GM21529 (cell line): ENCODE measurements around the gene MOSMO.
"Not testable (repeated sequence)": the region's sequence is repeated elsewhere in the genome, so short reads cannot be mapped to it uniquely, and the experiment has no call there.

Experiments
- ATAC-seq: cut with Tn5 transposase; IDR thresholded peaks from one replicate; pipeline ENCODE4 v1.9.1; 2021; ENCODE audit not compliant: unreplicated experiment

MOSMO gene

DNA sequence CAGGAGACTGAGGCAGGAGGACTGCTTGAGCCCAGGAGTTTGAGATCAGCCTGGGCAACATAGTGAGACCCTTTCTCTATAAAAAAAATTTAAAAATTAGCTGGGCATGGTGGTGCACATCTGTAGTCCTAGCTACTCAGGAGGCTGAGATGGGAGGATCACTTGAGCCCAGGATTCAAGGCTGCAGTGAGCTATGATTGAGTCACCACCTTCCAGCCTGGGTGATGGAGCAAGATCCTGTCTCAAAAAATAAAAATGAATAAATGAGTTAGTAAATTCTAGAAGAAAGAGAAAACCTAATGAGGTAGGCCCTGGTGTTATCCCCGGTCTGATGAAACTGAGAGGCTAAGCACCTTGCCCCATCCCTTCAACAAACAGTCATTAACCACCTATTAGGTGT, 5.9 kb upstream of the MOSMO start:
- ATAC-seq = not testable (repeated sequence)

- ATAC-seq = no peak
Observed at GRCh38 chr16:22003195-22003594, 4.7 kb upstream of the MOSMO start.

DNA sequence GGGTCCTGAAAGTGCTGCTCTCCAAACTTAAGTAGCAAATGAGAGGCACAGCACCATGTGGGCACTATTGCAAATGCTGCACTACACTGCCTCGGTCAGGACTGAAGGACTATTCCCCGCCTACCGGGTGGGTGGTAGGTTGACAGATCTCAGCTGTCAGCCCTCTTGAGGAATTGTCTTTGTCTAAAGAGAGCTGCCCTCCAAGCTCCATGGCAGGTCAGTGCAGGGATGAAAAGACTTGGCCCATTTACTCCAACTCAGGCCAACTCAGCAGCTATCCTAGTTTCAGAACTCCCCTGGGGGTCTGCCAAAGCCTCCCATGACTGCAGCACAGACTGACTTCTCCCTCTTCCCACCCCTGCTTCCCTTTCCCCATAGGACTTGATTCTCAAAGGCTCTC, 3.6 kb upstream of the MOSMO start:
- ATAC-seq = no peak

- no peak for ATAC-seq
Observed at GRCh38 chr16:22005746-22006145, 2.2 kb upstream of the MOSMO start.

DNA sequence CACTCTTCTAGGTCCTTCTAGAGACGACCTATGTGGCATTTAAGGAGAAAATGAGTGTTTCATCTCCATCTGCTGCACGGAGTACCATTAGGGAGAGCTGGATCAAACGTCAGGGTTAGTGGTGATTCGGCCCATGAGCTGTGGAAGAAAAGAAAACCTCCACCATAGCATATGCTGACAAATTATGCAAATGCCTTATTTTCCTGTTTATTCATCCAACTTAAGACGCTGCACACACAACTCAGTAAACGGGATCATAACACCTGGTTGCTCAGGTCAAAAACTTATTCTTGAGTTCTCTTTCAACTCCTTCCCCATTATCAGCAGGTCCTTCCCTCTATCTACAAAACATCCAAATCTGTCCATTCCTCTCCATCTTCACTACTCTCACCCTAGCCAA, 1.3 kb upstream of the MOSMO start:
- no peak for ATAC-seq

- ATAC-seq = no peak
Observed at GRCh38 chr16:22007159-22007508, 777 bp upstream of the MOSMO start.

- ATAC-seq = no peak
Observed at GRCh38 chr16:22008215-22009059, 526 bp downstream of the MOSMO start.

- ATAC-seq = no peak
Observed at GRCh38 chr16:22010902-22011301, 3.0 kb downstream of the MOSMO start.

GRCh38 chr16:22012241-22012640, 4.3 kb downstream of the MOSMO start:
- ATAC-seq = no peak

DNA sequence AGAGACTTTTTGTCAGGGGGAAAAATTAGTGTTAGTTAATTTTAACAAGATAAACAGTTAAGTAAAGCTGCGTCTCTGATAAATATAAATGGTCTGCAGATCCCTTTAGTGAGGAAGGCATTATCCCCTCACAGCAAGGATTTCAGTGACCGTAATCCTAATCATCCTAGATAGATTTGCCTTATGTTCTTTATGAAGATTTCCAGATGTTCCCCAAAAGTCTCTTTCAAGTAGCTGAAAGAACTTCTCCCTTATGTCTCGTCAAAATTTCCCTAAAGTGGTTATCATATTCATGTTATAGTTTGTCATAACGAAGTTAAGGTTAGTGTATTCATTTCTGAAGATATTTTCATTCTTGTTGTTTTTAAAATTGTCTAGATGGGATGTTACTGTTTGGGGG, 5.6 kb downstream of the MOSMO start:
- no peak for ATAC-seq

- peak; percentile 64 for ATAC-seq
Observed at GRCh38 chr16:22014271-22014873, 6.5 kb downstream of the MOSMO start.

- ATAC-seq = no peak
Observed at GRCh38 chr16:22016927-22017326, 9.0 kb downstream of the MOSMO start.

GRCh38 chr16:22018559-22018958, 10.6 kb downstream of the MOSMO start:
- ATAC-seq = no peak

- ATAC-seq = no peak
Observed at GRCh38 chr16:22022151-22022550, 14.2 kb downstream of the MOSMO start.

- no peak for ATAC-seq
Observed at GRCh38 chr16:22023505-22023904, 15.6 kb downstream of the MOSMO start.

DNA sequence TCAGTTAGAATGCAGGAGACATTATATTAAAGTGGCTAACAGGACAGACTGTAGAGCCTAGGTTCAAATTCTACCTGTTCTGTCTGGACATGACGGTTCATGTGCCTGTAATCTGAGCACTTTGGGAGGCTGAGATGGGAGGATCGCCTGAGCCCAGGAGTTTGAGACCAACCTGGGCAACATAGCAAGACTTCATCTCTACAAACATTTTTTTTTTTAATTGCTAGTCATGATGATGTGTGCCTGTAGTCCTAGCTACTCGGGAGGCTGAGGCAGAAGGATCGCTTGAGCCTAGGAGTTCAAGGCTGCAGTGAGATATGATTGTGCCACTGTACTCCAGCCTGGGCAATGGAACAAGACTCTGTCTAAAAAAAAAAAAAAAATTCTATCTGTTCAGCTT, 16.9 kb downstream of the MOSMO start:
- not testable (repeated sequence) for ATAC-seq

- ATAC-seq = no peak
Observed at GRCh38 chr16:22027633-22028032, 19.7 kb downstream of the MOSMO start.

DNA sequence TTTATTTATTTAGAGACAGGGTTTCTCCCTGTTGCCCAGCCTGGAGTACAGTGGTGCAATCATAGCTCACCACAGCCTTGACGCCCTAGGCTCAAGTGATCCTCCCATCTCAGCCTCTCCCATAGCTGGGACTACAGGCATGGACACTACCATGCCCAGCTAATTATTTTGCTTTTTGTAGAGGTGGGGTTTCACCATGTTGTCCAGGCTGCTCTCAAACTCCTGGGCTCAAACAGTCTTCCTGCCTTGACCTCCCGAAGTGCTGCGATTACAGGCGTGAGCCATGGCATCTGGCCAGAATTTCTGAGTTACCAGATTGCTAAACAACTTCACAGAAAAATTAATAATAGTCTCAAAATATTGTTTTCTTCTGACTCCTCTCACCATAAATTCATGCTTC, 21.7 kb downstream of the MOSMO start:
- ATAC-seq = no peak

- no peak for ATAC-seq
Observed at GRCh38 chr16:22030087-22030812, 22.3 kb downstream of the MOSMO start.

DNA sequence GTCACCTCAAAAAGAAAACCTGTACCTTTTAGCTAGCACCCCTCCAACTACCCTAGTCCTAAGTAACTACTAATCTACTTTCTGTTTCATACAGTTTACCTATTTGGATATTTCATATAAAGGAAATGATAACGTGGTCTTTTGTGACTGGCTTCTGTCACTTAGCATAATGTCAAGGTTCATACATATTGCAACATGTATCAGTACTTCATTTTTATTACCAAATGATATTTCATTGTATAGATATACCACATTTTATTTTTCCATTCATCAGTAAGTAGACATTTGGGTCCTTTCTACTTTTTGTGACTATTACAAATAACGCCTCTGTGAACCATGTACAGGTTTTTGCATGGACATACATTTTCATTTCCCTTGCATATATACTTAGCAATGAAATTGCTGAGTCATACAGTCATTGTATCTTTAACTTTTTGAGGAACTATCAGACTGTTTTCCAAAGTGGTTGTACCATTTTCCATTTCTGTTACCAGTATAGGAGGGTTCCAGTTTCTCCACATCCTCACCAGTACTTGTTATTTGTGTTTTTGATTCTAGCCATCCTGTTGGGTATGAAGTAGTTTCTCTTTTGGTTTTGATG, 23.7 kb downstream of the MOSMO start:
- ATAC-seq = no peak

GRCh38 chr16:22034503-22034902, 26.6 kb downstream of the MOSMO start:
- no peak for ATAC-seq

DNA sequence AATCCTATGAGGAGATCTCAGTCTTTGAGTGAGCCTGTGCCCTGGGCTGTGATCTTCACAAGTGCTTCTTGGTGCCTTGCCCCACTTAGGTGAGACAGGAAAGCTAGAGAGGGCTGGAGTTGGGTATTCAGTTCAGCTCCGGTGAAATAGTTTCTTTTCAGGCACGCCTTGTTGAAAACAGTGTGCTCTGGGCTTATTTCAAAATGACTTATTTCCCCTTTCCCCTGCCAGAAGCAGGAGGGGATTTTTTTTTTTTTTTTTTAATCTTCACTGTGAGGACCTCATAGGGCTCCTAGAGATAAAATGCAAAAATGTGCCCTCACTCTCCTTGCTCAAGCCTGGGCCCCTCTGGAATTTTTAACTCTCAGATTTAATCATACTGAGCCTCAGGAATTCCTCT, 27.2 kb downstream of the MOSMO start:
- no peak for ATAC-seq
